Testis (tissue), 2 donors: Measurements from ENCODE around the gene DYNC2LI1.

Source experiments
- CTCF ChIP-seq, 3 experiments: fragments of 450-650 bp in 2 of 3; fragments of 200-600 bp in 1 of 3; sonication (generic) in 1 of 3; IDR thresholded peaks; one replicate each; pipeline ENCODE4 v1.5.1; 2016 to 2019; ENCODE audit warnings: antibody characterized with exemption in 3 of 3, mild to moderate bottlenecking in 2 of 3, moderate library complexity in 1 of 3
- POLR2A ChIP-seq: fragments of 450-650 bp; IDR thresholded peaks from one replicate; pipeline ENCODE4 v1.6.1; 2017; ENCODE audit warnings: antibody characterized with exemption, mild to moderate bottlenecking, moderate library complexity

GRCh38 chr2:43773876-43774613 lies at the start of gene DYNC2LI1:
- TF ChIP-seq POLR2A (peak; percentile 30), CTCF (IDR thresholded peaks at IDR 0.05) (no peak)
